MCF 10A (cell line): ENCODE results near the gene MTG1. TPM values are rescaled to one million over a fixed set of nuclear protein-coding genes. Genes with fewer than 3 reads are reported as not detected.
"Not testable (repeated sequence)": the region's sequence is repeated elsewhere in the genome, so short reads cannot be mapped to it uniquely, and the experiment has no call there.

ENCODE experiments used
- BruUV-seq: library from RNA; stranded (reverse); fragments of 400-500 nt; replicated peaks from 2 replicates; lab custom pipeline; 2021; lab: Mats Ljungman, UMichigan
- CTCF ChIA-PET: fragments of 300-600 bp; sonication (Branson Sonifier 250); formaldehyde crosslinking; extraction: SDS; loops from one replicate; lab custom pipeline; 2021; ENCODE audit warnings: antibody characterized with exemption, inconsistent platforms; lab: Yijun Ruan, JAX
- POLR2A ChIA-PET: fragments of 300-600, 350-650 bp; sonication (Branson Sonifier 250); formaldehyde crosslinking; extraction: SDS; loops from one replicate; lab custom pipeline; 2020; ENCODE audit warnings: antibody characterized with exemption, inconsistent platforms; lab: Yijun Ruan, JAX
- DNase-seq: peaks from one replicate; pipeline ENCODE4 v3.0.0-alpha.2; 2018; ENCODE audit not compliant: unreplicated experiment
- H3K27ac Mint-ChIP-seq: one replicate; pipeline ENCODE4 v1.8.0; 2022; ENCODE audit warnings: mild to moderate bottlenecking, low read depth, mixed read lengths; ENCODE audit not compliant: unreplicated experiment
- H3K27me3 Mint-ChIP-seq: one replicate; pipeline ENCODE4 v1.8.0; 2022; ENCODE audit warnings: mixed read lengths; ENCODE audit not compliant: insufficient read depth, unreplicated experiment
- H3K36me3 Mint-ChIP-seq: one replicate; pipeline ENCODE4 v1.8.0; 2022; ENCODE audit warnings: mild to moderate bottlenecking, moderate library complexity, mixed read lengths; ENCODE audit not compliant: insufficient read depth, unreplicated experiment
- H3K4me1 Mint-ChIP-seq: one replicate; pipeline ENCODE4 v1.8.0; 2022; ENCODE audit warnings: mixed read lengths; ENCODE audit not compliant: insufficient read depth, unreplicated experiment
- H3K4me3 Mint-ChIP-seq: one replicate; pipeline ENCODE4 v1.8.0; 2022; ENCODE audit warnings: mild to moderate bottlenecking, moderate library complexity, mixed read lengths; ENCODE audit not compliant: unreplicated experiment
- H3K9me3 Mint-ChIP-seq: one replicate; pipeline ENCODE4 v1.8.0; 2022; ENCODE audit warnings: mixed read lengths; ENCODE audit not compliant: unreplicated experiment
- CTCF ChIP-seq: fragments of 200-600 bp; IDR thresholded peaks from one replicate; pipeline ENCODE4 v1.8.0; 2022; ENCODE audit warnings: antibody characterized with exemption, mild to moderate bottlenecking; ENCODE audit not compliant: unreplicated experiment
- intact Hi-C: fragments of 100-400 bp; cut with micrococcal nuclease; formaldehyde crosslinking; loops from 2 replicates; pipeline ENCODE4 v1.14.1; 2022
- total RNA-seq: library from RNA; stranded (reverse); gene quantifications from 2 replicates; pipeline ENCODE4 v1.2.3, GENCODE V29; 2022

The MTG1 gene
- total RNA-seq, 1 experiment from 2014 or later, result 71.6 TPM

- no peaks in the 10 kb centered on the region for H3K27me3 Mint-ChIP-seq
- BruUV-seq, result no TSS peak
- no peaks in the 10 kb centered on the region for H3K9me3 Mint-ChIP-seq
- intact Hi-C loops, result no loop called here
- H3K4me1 Mint-ChIP-seq, result no peaks in the 10 kb centered on the region
- ChIA-PET POLR2A (no interaction called here), CTCF (no interaction called here)
- no peaks in the 10 kb centered on the region for H3K36me3 Mint-ChIP-seq
- H3K27ac Mint-ChIP-seq, result no peak overlapping the region
- DNase-seq, result no peak
- TF ChIP-seq CTCF, result no peak
- no peak overlapping the region for H3K4me3 Mint-ChIP-seq
These were observed 72.1 kb downstream of the MTG1 start for GRCh38 chr10:133465950-133466474.

- no peaks in the 10 kb centered on the region for H3K36me3 Mint-ChIP-seq
- DNase-seq, result no peak
- H3K27ac Mint-ChIP-seq, result no peak overlapping the region
- CTCF ChIA-PET, result no interaction called here
- H3K4me1 Mint-ChIP-seq, result no peaks in the 10 kb centered on the region
- TF ChIP-seq CTCF, result no peak
- no peaks in the 10 kb centered on the region for H3K9me3 Mint-ChIP-seq
- BruUV-seq, result no TSS peak
- H3K4me3 Mint-ChIP-seq, result no peak overlapping the region
- no peaks in the 10 kb centered on the region for H3K27me3 Mint-ChIP-seq
- POLR2A ChIA-PET, result no interaction called here
- intact Hi-C loops, result no loop called here
These were observed 72.8 kb downstream of the MTG1 start for GRCh38 chr10:133466683-133467275.

- no peak overlapping the region for H3K27ac Mint-ChIP-seq
- H3K4me3 Mint-ChIP-seq, result no peak overlapping the region
- H3K36me3 Mint-ChIP-seq, result no peaks in the 10 kb centered on the region
- BruUV-seq, result no TSS peak
- H3K27me3 Mint-ChIP-seq, result no peaks in the 10 kb centered on the region
- no peak for DNase-seq
- no peaks in the 10 kb centered on the region for H3K4me1 Mint-ChIP-seq
- no peak for TF ChIP-seq CTCF
- no peaks in the 10 kb centered on the region for H3K9me3 Mint-ChIP-seq
- intact Hi-C loops, result no loop called here
- POLR2A ChIA-PET, result no interaction called here
- CTCF ChIA-PET, result no interaction called here
These were observed 73.4 kb downstream of the MTG1 start for GRCh38 chr10:133467286-133467911.

GRCh38 chr10:133469205-133469604, 75.2 kb downstream of the MTG1 start:
- DNase-seq, POLR2A ChIA-PET, H3K4me1 Mint-ChIP-seq, BruUV-seq, intact Hi-C loops, H3K4me3 Mint-ChIP-seq, H3K27me3 Mint-ChIP-seq, H3K27ac Mint-ChIP-seq, H3K9me3 Mint-ChIP-seq, H3K36me3 Mint-ChIP-seq: not testable (repeated sequence)
- CTCF ChIA-PET, result interaction anchor here (0.9 kb wide), 1 partner anchor 139 kb away, joined by 3 read pairs; no protein-coding TSS in a partner anchor
